ENCODE measurements around the gene TTLL6.

The TTLL6 gene

DNA sequence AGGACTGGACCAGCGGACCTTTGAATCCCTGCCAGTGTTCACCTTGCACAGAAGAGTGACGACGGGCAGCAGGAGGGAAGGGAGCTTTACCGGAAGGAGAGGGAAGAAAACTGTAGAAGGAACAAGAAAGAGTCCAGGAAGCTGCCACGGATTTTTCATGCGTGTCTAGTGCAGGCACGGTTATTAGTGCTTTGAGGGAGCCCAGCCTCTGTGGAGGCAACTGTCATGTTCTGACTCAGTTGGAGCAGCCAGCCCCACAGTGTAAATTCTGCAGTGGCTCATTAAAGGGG, 82.0 kb downstream of the TTLL6 start:
- no peak for DNase-seq

DNA sequence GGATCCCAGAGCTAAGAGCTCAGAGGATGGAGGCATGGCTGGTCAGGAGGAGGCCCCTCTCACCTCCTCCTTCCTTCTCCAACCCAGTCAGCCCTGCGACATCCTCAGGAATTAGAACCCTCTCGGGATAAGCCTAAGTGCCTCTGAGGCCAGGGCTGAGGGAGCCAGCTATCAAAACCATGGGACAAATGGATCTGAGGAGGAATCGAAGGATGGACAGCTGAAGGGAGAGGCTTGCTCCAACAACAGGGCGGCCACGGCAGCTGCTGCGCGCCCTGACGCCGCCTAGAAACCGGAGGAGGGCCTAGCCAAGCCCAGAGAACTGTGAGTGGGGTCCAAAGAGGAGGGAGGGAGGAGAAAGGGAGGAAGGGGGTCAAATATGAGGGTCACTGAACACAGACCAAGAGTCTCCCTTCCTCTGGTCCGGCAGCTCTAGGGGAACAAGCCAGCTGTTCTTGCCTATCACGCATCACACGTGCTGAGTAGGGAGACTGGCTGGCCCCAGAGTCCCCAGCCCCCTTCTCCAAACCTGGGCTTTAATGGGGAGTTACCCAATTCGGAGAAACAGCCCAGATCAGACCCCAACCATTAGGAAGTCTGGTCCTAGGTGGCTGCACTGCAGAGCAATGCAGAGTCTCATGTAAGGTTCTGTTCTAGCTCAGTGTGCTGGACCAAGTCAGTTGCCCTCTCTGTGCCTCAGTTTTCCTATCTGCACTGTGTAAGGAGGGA, 82.5 kb downstream of the TTLL6 start:
- no peak for DNase-seq

DNA sequence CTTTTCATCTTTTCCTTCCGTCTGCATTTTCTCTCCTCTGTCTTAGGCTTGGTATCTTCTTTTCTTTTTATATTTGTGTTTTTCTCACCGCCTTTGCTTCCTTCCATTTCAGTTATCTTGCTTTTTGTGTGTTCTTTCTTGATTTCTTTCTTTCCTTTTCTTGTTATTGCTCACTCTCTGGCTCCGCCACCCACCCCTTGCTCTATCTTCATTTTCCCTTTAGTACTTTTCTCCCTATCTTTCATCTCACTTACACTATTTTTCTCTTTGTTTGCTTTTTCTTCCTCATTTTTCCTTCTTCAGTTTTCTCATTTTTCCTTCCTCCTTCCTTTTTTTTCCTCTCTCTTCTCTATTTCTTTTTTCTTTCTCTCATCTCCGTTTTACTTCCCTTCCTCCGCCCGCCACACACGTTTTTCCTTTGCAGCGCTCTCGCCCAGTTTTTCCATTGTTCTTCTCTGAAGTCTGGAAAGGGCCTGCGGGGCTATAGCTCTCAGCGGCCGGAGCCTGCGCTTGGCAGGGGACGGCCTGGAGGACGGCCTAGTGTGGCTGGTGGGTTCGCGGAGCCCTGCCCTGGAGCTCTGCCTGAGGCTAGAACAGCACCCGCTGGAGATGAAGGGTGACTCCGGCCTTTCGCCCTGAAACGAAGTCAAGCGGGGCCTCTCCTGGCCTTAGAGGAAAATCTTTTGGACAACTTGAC, 83.2 kb downstream of the TTLL6 start:
- no peak for DNase-seq

DNA sequence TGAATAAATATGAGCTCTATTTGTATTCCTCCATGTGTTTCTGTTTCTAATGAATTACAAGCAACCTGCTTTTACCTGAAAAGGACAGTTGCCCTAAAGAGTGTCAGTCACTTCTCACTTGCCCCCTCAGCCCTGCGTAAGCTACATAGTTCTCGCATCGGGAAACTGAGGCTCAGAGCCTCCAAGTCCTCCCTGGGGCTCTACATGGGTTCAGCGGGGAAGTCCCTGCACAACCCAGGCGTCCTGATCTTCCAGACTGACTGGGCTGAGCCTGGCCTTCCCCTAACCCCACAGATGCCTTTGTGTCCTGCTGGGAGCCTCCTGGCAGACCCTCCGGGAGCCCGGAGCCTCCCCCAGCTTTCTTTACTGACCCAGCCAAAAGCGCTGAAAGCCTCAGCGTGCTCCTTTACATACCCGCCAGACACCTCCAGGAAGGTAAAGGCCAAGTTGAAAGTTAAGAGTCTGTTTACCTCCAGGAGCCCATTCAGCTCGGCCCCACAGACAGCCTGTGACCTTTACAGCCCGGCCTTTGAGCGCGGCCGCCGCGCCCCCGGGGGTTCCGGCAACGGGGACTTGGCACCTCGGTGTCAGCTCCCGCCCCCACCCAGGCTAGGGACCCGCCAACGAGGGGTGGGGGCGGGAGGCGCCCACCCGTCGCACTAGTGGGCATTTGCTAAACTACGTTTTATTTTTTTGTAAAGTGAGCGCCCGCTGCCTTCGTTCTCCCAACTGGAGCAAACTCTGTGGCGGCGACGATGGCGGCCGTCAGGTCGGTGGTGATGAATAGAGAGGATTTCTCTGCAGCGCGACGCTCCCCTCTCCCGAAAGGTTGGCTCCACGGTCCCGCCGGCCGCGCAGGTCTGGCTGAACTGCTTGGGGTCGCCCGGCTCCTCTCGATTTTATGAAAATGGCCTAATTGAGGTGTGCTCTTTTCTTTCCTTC, 84.1 kb downstream of the TTLL6 start:
- no peak for DNase-seq

DNA sequence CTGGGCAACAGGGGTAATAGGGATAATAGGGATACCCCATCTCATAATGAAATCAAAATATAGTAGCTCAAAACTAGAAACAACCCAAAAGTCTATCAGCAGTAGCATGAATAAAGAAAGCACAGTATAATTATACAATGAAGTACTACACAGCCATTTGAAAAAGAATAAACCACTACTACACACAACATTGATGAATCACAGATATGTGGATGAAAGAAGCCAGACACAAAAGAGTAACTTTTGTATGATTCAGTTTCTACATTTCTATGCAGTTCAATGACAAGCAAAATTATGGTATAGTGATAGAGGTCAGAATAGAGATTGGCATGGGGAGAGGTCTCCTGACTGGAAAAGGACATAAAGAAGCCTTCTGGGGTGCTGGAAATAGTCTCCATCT, 85.7 kb downstream of the TTLL6 start:
- no peak for DNase-seq

DNA sequence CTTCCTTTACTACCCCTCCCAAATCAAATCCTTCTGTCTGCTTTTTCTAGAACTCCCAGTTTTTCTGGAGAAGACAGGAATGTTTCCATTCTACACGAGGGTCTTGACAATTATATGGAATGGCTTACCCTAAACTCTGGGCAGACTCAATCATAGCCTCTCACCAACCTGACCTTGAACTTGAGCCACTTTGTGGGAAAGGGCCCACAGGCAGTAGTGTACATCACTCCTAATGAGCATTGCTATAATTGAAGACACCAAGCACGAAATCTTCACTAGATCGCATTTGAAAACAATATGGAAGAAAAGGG, 86.8 kb downstream of the TTLL6 start:
- no peak for DNase-seq

DNA sequence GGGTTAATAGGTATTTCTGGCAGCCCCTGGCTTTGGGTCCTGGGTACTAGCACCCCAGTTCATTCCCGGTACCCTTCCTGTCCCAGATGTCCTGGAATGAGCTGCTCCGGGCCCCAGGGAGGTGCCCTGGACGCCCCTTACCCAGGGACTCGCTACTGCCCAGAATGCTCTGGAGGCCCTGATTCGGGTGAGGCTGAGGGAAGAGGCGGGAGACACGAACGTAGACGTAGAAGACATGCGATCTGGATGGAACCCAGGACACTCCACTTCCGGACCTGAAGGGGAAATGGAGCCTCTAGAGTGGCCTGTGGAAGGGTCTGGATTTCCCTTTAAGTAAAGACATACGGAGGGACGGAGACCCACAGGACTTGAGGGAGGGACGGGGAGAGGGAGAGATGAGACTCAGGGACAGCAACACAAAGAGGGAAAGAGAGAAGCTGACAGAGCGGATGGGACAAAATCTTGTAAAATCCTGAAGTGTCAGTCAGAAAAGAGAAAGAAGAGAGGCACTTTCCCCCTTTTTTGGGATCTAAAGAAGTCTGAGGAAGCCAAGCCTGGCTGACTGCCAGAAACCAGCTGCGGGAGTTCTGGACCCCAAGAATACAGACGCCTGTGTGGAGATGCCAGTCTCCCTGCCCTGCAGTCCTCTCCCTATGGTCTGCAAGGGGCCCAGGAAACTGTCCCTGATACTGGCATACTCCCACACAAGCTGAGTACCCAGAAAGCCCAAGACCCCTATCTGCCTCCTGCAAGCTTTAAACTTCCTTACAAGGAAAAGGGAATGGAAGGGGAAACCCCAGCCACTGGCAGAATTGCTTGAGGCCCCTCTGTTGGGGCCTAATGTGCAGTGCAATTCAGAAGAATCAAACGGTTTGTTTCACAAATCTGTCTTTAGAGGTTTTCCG, 87.4 kb downstream of the TTLL6 start:
- DNase-seq = no peak

DNA sequence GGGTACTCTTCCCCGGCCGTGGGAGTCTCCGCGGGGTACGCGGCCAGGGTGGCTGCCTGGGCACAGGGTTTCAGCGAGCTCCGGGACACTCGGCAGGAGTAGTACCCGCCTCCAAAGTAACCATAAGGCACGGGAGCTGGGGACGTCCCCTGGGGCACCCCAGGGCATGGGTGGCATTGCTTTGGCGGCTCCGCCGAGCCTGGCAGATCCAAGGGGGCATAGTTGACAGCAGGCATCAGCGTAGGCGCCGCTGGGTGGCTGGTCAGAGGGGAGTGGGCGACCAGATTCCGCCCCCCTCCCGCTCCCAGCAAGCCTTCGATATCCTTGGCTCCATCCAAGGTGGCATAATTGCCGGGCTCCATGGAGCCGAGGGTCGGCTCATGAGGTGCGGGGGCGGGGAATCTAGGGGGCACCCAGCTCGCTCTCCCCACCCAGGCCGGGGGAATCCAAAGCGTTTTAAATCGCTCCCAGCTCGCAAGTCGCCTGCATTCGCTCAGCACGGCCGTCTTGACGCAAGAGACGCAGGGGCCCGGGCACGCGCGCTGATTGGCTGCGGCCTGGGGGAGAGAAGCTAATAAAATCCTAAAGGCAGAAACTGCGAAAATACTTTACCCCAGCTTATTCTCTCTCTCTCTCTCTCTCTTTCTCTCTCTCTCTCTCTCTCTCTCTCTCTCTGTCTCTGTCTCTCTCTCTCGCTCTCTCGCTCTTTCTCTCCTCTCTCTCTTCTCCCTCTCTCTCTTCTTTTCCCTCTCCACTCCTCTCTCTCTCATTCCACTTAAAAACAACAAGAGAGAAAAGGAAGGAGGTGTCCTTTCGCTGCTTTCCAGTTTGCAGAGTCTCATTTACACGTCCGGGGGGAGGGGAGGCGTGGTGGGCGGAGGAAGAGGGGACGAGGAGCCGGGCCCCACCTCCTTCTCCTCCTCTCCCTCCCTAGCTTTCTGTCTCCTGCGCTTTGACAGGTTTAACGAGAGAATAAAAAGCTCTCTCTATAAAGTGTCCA, 88.5 kb downstream of the TTLL6 start, which contains the start of gene HOXB13:
Gene HOXB13, minus strand, starts transcription at position 519 of the 1,000 bp plus-strand sequence. Its CDS starts 157 bp downstream, at position 362.
- DNase-seq = no peak

DNA sequence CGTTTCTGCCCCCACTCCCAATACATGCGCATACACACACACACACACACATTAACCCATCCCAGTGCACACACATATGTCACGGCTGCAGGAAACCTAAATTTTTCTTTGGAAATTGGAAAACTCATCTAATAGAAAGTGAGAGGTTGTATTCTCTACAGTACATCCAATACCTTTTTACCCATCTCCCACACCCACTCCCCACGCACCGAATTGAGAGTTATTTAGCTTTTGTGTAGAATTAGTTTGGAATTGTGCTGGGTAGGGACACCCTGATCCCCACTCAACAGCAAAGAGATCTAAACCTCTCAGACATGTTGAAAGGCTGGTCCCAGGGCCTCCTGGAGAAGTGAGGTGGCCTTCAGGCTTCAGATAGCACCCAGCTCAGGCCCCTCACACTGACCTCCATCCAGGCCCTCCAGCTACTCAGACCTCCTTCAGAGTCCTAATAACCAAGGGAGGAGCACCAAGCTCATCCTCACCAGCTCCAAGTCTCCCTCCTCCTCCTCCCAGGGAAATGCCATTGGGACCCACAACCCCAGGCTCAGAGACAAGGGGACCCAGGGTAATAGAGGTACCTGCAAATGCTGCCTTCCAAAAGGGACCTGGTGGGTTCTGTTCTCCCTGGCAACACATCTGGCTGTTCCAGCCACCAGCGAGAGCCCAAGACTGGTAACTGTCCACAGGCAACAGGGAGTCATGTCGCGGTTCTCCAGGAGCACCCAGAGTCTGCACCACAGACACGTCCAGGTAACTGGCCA, 89.4 kb downstream of the TTLL6 start:
- DNase-seq = no peak

DNA sequence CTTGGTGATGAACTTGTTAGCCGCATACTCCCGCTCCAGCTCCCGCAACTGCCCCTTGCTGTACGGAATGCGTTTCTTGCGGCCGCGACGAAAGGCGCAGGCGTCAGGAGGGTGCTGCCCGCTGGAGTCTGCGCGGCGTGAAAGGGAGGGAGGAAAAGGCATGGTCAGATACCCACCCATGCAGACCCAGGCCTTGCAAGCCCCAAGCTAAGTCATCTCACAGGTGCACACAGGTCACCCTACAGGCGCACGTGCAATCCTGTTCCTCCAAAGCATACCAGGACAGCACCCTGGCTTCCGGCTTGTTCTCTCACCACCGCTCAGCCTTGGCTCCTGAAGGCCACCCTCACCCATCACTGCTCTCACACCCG, 90.1 kb downstream of the TTLL6 start:
- DNase-seq = no peak

DNA sequence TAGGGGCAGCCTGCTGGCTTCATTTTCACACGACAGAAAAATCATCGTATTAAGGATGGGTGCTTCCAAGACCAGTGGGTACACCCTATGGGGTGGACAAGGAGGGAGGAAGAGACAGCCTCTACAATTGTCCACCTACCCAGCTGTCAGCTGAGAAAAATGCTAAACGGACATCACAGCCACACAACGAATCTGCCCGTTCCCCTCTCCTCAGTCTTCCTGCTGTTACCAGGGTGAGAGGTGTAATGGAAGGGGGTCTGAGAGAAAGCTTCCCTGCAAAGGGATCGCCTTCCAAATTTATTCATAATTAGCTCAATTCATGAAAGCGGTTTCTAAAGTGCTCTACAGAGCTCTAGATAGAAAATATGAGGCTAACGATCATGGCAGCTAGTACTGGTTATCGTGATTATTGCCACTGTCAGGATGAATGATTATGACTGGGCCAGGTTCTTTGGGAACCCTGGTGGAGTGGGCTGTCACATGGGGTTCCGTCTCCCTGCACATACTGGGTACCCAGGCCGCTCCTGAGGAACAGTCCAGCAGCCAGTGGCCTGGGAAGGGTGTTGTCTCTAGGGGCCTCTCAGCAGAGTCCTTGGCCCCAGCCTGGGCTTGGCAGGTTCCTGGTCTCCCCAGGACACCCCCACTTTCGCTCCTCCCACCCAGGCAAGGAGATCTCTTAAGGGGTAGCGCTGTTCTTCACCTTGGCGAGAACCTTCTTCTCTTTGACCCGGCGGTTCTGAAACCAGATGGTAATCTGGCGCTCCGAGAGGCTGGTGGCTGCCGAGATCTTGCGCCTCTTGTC, 90.7 kb downstream of the TTLL6 start:
- no peak for DNase-seq

DNA sequence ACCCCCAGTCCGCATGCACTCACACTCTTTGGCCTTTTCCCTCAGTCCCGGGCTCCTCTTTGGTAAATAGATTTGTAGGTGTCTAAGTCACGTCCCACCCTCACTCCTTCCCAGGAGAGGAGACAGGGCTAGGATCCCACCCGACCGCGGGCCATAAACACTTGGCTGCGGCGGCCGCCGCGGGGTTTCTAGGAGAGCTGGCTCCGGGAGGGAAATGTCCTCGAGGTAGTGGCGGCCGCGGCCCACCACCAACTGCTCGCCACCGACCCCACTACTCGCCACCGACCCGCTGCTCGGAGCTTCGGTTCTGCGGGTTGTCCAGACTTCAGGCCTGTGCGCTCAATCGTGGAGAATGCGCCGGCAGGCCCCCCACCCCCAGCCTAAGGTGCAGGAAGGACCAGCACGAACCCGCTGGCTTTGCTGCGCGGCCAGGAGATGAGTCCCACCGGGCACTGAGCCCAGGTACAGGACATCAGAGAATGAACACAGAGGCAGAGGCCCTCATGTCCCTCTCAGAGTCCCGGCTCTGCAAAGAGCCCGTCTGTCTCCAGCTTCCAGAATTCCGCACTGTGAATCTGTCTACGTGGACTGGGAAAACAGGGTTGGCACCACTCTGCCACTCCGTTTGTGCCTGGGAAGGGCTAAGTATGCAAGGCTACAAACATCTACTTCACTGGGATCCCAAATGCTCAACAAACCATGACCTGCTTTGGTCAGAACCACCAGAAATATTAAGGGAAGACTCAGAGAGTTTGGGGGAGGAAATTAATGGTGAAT, 91.6 kb downstream of the TTLL6 start:
- no peak for DNase-seq

DNA sequence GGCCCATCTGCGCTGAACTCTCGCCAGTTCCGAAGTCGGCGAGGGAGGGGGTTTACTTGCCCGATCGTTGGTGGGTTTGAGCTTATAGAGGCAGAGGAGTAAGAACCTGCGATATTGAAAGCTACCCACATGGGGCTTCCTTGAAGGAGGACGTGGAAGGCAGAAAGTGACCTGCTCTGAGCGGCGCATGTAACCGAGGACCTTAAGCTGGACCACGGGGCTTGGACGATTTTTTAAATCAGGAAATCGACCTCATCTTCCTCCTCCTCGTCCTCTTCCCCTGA, 92.1 kb downstream of the TTLL6 start:
- no peak for DNase-seq

DNA sequence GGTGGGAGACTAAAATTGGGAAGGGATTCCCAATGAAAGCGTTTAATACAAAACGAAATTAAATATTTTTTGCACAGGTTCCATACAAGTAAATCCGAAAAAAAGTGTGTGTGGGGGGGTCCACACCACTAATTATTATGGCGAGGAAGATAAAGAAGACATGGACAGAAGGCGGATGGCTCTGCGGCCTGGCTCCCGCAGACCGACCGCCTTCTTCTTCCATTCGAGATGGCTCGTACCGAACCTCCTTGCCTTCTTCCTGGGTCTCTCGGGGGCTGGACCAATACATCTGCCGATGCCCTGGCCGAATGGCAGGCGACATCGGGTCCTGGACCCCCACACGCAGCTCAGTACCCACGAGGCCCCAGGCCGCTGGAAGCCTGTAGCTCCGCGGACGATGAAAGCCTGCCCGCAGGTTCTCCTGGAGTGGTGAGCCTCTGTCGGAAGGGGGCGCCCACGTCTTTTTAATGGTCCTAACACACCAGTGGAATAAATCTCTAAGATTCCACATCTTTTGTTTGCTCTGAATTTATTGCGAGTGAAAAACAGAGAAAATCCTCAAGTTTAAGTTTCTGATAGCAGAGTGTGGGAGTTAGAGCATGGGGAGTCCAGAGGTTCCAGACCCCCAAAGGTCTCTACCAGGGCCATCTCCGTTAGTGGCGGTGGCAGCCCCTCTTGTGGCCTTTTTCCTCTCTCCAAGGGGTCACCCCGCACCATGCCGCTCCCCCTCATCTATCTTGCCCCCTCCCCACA, 92.6 kb downstream of the TTLL6 start:
- peak; percentile 41 for DNase-seq

DNA sequence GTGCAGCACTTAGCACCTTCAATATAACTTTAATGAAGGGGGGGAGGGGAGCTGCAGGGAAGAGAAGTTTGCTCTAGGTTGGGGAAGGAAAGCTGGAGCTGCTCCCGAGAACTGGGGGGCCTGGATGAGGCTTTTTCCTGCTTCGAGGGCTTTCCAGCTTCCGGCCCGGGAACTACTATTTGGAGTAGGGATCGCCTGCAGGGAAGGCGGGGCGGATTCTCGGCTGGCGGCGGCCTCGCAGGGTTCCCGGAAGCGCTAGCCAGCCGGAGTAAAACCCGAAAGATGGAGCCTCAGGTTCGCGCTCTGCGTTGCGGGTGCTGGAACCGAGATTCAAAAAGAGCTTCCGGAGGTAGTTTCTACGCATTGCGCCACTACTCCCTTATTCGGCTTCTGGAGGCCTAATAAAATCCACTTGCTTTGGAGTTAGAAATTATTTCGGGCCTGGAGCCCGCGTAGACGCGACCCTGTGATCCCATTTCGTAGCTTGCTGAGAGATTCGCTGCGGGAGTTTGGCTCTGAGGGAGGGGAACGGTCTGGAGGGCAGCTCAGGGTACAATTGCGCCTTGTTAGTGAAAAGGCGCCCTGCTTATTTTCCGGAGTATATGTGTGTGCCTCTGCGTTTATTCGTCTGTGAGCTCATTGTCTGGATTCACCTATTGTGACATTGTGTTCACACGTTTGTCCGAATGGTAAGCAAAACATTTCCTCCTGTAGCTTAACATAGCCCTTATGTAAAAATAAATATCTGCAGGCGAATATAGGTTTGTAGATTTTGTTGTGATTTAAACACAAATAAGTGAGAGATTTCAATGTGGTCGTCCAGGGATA, 93.4 kb downstream of the TTLL6 start:
- no peak for DNase-seq

DNA sequence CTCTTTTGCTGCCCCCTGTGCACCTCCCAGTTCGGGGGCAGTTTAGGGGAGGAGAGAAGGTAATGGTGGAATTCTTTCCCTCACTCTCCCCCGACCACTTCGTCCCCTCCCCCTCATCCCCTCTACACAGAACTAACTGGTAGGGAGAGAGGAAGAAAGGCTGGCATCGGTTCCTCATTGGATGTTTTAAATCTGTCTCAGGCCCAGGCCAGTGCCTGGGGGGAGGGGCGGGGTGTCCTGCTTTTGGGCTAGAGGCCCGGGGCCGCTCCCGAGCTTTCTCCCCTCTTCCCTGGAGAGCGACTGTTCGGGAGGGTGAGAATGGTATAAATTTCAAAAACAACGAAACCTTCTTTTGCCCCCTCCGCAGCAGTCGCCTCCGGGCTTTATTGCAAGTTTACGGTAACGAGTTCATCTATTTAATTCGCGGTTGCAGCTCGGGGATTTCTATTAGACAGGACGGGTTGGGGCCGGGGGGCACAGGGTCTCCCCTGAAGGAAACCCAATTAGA, 94.1 kb downstream of the TTLL6 start, which contains the start of gene PRAC2:
Gene PRAC2, plus strand, starts transcription at position 271 of the 508 bp plus-strand sequence. CDS start 1,226 bp downstream, outside the sequence.
- no peak for DNase-seq
